Lower leg skin (tissue), 3 donors: ENCODE data around the gene SLC1A1.

Experiments used
- POLR2A ChIP-seq, 2 donors: fragments of 450-650 bp; IDR thresholded peaks; one replicate each; pipeline ENCODE4 v1.6.1; 2016 to 2017; ENCODE audit warnings: antibody characterized with exemption in 2 of 2, mild to moderate bottlenecking in 1 of 2, moderate library complexity in 1 of 2
- TF ChIP-seq, protein P1 (sequence below), 3 donors: fragments of 450-650 bp; IDR thresholded peaks; one replicate each; pipeline ENCODE4 v1.5.1; 2016; ENCODE audit warnings: antibody characterized with exemption in 3 of 3, mild to moderate bottlenecking in 3 of 3, moderate library complexity in 2 of 3

DNA sequence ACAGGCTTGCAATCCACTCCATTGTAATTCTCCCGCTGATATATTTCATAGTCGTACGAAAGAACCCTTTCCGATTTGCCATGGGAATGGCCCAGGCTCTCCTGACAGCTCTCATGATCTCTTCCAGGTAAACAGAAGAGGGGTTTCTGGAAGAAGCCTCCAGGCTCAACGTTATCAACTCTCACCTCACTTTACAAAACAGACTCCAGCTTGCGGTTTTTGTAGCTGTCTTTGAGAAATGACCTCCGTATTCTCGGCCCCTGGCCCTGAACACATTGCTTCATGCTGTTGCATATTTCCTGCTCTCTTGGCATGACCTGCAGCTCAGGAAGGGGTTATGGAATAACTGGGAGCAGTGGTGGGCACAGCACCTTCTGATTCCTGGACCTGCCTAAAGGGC is 85.7 kb downstream of the SLC1A1 start:
- TF ChIP-seq, protein P1, sequence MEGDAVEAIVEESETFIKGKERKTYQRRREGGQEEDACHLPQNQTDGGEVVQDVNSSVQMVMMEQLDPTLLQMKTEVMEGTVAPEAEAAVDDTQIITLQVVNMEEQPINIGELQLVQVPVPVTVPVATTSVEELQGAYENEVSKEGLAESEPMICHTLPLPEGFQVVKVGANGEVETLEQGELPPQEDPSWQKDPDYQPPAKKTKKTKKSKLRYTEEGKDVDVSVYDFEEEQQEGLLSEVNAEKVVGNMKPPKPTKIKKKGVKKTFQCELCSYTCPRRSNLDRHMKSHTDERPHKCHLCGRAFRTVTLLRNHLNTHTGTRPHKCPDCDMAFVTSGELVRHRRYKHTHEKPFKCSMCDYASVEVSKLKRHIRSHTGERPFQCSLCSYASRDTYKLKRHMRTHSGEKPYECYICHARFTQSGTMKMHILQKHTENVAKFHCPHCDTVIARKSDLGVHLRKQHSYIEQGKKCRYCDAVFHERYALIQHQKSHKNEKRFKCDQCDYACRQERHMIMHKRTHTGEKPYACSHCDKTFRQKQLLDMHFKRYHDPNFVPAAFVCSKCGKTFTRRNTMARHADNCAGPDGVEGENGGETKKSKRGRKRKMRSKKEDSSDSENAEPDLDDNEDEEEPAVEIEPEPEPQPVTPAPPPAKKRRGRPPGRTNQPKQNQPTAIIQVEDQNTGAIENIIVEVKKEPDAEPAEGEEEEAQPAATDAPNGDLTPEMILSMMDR (IDR thresholded peaks at IDR 0.05): no peak
- TF ChIP-seq POLR2A (IDR thresholded peaks at IDR 0.05): no peak
